HG03045 (cell line): ENCODE results near the gene ZBTB8B.

Source experiments
- ATAC-seq: cut with Tn5 transposase; IDR thresholded peaks from one replicate; pipeline ENCODE4 v1.9.1; 2021; ENCODE audit warnings: mild to moderate bottlenecking, moderate library complexity; ENCODE audit not compliant: unreplicated experiment

Gene ZBTB8B

DNA sequence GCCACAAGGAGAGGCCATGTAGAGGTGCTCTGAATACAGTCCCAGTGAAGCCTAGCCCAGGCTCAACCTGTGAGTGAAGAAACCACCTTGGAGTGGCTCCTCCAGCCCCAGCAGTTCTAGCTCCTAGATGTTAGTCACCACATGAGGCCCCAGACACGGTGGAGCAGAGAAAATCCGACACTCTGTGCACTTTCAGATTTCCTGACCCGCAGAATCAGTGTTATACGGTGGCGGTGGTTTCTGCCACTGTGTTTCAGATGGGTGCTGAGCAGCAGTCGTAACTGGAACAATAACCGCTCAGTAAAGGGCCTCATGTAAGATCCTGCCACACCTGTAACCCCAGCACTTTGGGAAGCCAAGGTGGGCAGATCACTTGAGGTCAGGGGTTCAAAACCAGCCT, 38.3 kb downstream of the ZBTB8B start:
- no peak for ATAC-seq

DNA sequence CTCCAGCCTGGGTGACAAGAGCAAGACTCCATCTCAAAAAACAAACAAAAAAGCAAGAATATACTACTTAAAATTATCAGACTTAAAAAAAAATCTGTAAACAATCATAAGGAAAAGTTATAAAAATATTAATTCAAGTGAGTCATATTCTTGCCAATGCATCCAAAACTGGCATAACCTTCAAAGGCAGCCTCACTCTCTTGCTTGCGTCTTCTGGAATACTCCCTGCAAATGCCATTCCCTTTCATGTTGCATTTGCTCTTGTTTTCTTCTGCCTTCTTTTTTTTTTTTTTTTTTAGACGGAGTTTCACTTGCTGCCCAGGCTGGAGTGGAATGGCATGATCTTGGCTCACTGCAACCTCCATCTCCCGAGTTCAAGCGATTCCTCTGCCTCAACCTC, 42.1 kb downstream of the ZBTB8B start:
- no peak for ATAC-seq

DNA sequence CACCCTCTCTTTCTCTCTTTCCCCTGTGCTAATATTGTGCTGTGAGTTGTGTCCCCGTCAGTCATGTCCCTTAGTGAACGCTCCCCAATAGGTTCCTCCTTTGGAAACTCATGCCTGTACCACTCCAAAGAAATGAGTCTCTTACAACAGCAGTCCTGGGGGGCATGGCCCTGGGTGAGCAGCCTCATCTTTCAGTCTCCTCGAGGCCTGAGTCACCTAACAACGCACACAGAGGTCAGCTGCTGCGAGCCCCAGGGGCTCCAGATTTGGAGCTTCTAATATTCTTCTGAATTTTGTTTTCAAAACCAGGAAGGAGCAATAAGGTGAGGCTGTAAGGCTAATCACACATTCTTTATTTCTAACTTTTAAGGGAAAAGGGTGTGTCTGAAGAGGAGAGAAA, 43.9 kb downstream of the ZBTB8B start:
- no peak for ATAC-seq

DNA sequence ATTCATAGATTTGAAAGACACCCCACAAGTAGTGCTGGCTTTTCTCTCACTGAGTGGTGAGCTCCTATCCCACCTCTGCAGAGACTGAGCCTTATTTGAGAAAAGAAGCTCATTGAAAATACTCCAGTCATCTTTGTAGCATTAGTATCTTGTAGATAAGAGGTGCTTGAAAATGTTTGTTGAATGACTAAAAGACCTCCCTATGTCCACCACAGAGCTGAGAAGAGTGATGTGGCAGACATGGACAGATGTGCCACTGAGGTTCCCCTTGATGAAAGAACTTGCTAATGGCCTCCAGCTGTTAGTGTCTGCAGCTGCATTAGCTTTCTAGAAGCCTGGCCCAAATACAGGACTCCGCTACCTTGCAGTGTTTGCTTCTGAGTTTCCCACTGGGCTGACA, 45.1 kb downstream of the ZBTB8B start:
- no peak for ATAC-seq
